Osteocyte (in vitro differentiated cells): ENCODE data around the gene CLCN3. TPM values are rescaled to one million over a fixed set of nuclear protein-coding genes. Genes with fewer than 3 reads are reported as not detected.
"Not testable (repeated sequence)": the region's sequence is repeated elsewhere in the genome, so short reads cannot be mapped to it uniquely, and the experiment has no call there.

Experiments
- DNase-seq: peaks from one replicate; pipeline ENCODE4 v3.0.0; 2021; ENCODE audit warnings: mixed read lengths; ENCODE audit not compliant: unreplicated experiment; ENCODE audit errors: extremely low spot score
- H3K27ac Mint-ChIP-seq: one replicate; pipeline ENCODE4 v1.8.0; 2021; ENCODE audit warnings: mild to moderate bottlenecking, mixed read lengths; ENCODE audit not compliant: unreplicated experiment
- H3K27me3 Mint-ChIP-seq: one replicate; pipeline ENCODE4 v1.8.0; 2021; ENCODE audit warnings: mixed read lengths; ENCODE audit not compliant: unreplicated experiment
- H3K36me3 Mint-ChIP-seq: one replicate; pipeline ENCODE4 v1.8.0; 2021; ENCODE audit warnings: mixed read lengths; ENCODE audit not compliant: unreplicated experiment
- H3K4me1 Mint-ChIP-seq: one replicate; pipeline ENCODE4 v1.8.0; 2021; ENCODE audit warnings: mixed read lengths; ENCODE audit not compliant: unreplicated experiment
- H3K4me3 Mint-ChIP-seq: one replicate; pipeline ENCODE4 v1.8.0; 2021; ENCODE audit warnings: mild to moderate bottlenecking, moderate library complexity, mixed read lengths; ENCODE audit not compliant: unreplicated experiment
- H3K9me3 Mint-ChIP-seq: one replicate; pipeline ENCODE4 v1.8.0; 2021; ENCODE audit warnings: mixed read lengths; ENCODE audit not compliant: unreplicated experiment
- total RNA-seq: library from RNA; stranded (reverse); gene quantifications from 2 replicates; pipeline ENCODE4 v1.2.1, GENCODE V29; 2021
- TF ChIP-seq, protein P1 (sequence below): fragments of 200-600 bp; sonication (generic); IDR thresholded peaks from 2 replicates; pipeline ENCODE4 v1.5.0; 2021; ENCODE audit warnings: antibody characterized with exemption, mild to moderate bottlenecking, moderate library complexity

Gene CLCN3
- total RNA-seq, 1 donor from 2014 or later = 38.0 TPM

DNA sequence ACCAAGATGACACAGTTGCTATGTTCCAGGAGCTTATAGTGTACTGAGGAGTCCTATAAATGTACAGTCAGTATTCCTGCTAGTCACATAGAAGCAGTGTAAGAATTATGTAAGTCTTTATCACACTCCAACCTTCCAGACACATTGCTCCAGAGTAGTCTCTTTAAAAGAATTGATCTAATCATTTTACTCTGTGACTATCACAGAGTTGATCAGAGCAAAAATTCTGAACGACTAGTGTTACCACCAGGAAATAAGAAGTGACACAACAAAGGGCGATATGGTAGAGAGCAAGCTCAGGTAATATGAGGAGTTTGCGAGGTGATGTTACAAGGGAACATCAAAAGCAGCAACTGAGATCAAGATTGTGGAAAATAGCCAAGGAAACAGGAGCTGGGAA is 146.4 kb downstream of the CLCN3 start:
- no peak overlapping the region for H3K4me3 Mint-ChIP-seq
- DNase-seq = no peak
- peaks cover 9% of the 10 kb centered on the region for H3K27me3 Mint-ChIP-seq
- no peak overlapping the region for H3K27ac Mint-ChIP-seq
- peaks cover 3% of the 10 kb centered on the region for H3K4me1 Mint-ChIP-seq
- TF ChIP-seq, protein P1, sequence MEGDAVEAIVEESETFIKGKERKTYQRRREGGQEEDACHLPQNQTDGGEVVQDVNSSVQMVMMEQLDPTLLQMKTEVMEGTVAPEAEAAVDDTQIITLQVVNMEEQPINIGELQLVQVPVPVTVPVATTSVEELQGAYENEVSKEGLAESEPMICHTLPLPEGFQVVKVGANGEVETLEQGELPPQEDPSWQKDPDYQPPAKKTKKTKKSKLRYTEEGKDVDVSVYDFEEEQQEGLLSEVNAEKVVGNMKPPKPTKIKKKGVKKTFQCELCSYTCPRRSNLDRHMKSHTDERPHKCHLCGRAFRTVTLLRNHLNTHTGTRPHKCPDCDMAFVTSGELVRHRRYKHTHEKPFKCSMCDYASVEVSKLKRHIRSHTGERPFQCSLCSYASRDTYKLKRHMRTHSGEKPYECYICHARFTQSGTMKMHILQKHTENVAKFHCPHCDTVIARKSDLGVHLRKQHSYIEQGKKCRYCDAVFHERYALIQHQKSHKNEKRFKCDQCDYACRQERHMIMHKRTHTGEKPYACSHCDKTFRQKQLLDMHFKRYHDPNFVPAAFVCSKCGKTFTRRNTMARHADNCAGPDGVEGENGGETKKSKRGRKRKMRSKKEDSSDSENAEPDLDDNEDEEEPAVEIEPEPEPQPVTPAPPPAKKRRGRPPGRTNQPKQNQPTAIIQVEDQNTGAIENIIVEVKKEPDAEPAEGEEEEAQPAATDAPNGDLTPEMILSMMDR = no peak
- no peaks in the 10 kb centered on the region for H3K36me3 Mint-ChIP-seq
- H3K9me3 Mint-ChIP-seq = no peaks in the 10 kb centered on the region

DNA sequence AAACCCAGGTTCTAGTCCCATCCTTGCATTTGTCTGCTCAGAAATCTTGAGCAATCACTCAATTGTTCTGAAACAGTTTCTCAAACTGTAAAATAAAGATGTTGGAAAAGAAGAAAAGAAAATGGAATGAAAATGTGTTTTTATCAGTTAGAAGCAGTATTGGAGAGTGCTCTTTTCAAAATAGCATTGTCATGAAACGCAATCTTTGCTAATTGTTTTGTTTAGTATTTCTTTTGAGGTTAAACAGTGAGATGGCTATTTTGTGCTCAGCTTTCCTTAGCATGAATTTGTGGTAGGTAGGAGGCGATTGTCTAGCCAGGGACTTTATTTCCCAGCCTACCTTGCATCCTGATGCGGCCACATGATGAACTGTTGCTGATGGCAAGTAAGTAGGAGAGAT is 148.0 kb downstream of the CLCN3 start:
- TF ChIP-seq, protein P1 = no peak
- Mint-ChIP-seq H3K36me3 (no peaks in the 10 kb centered on the region), H3K27me3 (peaks cover 2% of the 10 kb centered on the region), H3K4me1 (peaks cover 3% of the 10 kb centered on the region), H3K4me3 (no peak overlapping the region), H3K9me3 (no peaks in the 10 kb centered on the region), H3K27ac (no peak overlapping the region)
- no peak for DNase-seq

GRCh38 chr4:169770416-169770815 is 150.0 kb downstream of the CLCN3 start:
- Mint-ChIP-seq H3K27ac (no peak overlapping the region), H3K36me3 (no peaks in the 10 kb centered on the region), H3K9me3 (no peaks in the 10 kb centered on the region), H3K27me3 (peaks cover 2% of the 10 kb centered on the region), H3K4me1 (peaks cover 3% of the 10 kb centered on the region), H3K4me3 (no peak overlapping the region)
- DNase-seq = no peak
- TF ChIP-seq, protein P1 = no peak

DNA sequence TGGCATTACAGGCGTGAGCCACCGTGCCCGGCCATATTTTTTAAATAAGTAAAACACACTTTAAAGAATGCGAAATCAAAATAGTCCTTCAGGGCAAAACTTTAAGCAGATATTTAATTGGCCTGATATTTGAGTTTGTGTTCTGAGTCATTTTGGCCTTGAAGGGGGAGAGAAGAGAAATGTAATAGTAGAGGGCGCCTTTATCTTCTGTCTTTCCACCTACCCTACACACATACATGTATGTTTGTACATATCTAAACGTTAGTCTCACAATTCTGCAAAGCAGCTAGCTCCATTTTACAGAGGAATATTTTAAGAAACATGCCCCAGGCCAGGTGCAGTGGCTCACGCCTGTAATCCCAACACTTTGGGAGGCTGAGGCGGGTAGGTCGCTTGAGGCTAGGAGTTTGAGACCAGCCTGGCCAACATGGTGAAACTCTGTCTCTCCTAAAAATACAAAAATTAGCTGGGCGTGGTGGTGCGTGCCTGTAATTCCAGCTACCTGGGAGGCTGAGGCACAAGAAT is 151.2 kb downstream of the CLCN3 start:
- H3K27ac Mint-ChIP-seq, H3K27me3 Mint-ChIP-seq, DNase-seq: not testable (repeated sequence)

More for the DNA sequence above, 151.2 kb downstream of the CLCN3 start:
- H3K4me1 Mint-ChIP-seq, H3K4me3 Mint-ChIP-seq, H3K36me3 Mint-ChIP-seq, H3K9me3 Mint-ChIP-seq: not testable (repeated sequence)

Other genes with a start within 250 kb of the CLCN3 start
- gene NEK1, start 8.0 kb upstream of the CLCN3 start, total RNA-seq = 17.7 and 18.4 TPM in 2 replicates
- 19.0 and 23.5 TPM in 2 replicates for gene HPF1, start 137.4 kb downstream of the CLCN3 start, total RNA-seq